ENCODE data around the gene RASGRF1.

The RASGRF1 gene

DNA sequence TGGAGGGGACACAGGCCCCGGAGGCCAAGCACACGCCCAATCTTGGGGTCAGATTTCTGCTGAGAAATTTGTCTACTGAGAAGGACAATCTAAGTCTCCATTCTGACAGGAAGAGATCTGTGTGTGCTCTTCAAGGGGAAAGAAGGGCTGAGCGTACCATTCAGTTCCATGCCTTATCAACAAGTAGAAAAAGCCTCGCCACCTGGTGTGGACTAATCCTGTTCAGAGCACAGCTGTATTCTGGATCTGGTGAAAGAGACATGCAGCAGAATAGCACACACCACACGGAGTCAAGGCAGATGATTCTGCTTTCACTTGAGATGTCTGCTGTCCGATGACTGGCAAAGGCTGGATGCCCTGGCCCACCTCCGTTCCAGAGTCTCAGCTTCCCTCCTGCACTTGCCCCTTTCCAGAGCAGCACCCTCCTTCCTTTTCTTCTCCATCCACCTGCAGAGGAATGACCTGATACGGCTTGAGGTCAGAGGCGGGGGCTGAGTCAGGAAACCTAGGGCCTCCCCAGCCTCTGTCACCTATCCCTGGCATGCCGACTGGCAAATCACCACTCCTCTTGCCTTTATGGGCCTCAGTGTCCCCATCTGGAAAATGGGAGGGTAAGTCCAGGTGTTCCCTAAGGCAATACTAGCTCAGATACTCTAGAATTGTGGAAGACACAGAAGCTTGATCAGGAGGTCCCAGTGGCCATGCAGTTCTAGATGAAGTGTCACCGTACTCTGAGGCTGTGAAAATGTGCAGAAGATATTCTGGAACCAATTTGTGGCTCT, 108.9 kb downstream of the RASGRF1 start:
- no peak overlapping the region for H3K4me3 ChIP-seq (ENCODE audit: control insufficient read depth, low read depth, low read length)
- TF ChIP-seq, protein P1, sequence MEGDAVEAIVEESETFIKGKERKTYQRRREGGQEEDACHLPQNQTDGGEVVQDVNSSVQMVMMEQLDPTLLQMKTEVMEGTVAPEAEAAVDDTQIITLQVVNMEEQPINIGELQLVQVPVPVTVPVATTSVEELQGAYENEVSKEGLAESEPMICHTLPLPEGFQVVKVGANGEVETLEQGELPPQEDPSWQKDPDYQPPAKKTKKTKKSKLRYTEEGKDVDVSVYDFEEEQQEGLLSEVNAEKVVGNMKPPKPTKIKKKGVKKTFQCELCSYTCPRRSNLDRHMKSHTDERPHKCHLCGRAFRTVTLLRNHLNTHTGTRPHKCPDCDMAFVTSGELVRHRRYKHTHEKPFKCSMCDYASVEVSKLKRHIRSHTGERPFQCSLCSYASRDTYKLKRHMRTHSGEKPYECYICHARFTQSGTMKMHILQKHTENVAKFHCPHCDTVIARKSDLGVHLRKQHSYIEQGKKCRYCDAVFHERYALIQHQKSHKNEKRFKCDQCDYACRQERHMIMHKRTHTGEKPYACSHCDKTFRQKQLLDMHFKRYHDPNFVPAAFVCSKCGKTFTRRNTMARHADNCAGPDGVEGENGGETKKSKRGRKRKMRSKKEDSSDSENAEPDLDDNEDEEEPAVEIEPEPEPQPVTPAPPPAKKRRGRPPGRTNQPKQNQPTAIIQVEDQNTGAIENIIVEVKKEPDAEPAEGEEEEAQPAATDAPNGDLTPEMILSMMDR (conservative IDR thresholded peaks at IDR 0.05; ENCODE audit: control insufficient read depth, insufficient read depth, low read depth, low read length) = no peak
- no peak for DNase-seq (ENCODE audit: low read depth)

DNA sequence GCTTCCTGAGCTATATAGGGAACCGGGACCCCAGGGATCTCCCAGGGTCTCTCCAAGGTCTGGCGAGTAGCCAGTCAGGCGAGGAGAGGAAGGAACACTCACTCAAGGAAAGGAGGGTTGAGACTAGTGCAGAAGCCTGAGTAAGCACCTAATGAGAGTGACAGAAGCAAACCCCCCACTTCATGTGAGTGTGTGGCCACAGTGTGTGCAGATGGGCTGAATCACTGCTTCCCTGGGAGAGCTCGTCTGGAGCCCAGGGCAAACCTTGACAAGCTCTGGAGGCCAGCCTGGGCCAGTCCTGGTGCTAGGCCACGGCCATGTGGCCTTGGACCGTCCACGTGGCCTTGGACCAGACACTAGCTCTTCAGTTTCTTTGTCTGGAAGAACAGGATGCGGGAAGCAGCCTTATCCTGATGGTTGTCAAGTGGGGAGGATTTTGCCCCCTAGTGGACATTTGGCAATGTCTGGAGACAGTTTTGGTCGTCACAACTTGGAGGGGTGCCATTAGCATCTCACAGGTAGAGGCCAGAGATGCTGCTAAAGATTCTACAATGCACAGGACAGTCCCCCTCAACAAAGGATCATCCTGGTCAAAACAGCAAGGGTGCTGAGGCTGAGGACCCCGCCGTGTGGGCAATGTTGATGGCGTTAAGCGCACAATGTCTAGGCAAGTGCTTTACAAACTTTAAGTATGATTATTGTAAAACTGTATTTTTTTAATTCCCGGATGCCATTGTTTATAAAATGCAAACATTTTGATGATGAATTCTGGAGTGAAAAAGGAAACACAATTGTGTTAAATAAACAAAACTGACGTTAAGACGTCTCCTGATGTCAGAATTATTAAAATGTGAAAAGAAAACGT, 110.9 kb downstream of the RASGRF1 start:
- H3K4me3 ChIP-seq (ENCODE audit: control insufficient read depth, low read depth, low read length) = no peak overlapping the region
- TF ChIP-seq, protein P1 (conservative IDR thresholded peaks at IDR 0.05; ENCODE audit: control insufficient read depth, insufficient read depth, low read depth, low read length) = peak; percentile 79
- peak; percentile 88 for DNase-seq (ENCODE audit: low read depth)

DNA sequence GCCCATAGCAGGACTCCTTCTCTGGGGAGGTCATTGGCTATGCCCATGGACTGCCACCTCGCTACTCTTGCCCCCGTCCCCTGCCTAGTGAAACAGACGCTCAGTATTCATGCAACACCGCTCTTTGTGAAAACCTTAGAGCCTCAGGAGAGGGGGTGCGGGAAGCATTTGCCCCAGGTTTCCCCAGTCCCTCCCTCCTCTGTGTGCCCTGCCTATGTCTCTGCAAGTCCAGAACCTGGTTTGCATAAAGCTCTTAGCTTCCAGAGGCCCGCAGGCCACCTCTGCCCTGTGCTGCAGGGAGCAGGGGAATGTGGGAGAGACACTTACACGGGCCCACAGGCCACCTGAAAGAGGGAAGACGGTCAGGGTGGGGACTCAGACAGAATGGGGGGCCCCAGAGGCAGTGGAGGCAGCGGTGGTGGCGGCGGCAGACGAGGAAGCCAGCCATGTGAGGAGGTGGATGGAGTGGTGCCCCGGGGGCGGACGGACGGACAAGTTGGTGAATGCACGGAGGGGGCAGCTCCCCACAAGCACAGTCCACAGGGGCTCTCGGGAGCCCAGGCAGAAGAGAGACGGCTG, 111.9 kb downstream of the RASGRF1 start:
- no peak overlapping the region for H3K4me3 ChIP-seq (ENCODE audit: control insufficient read depth, low read depth, low read length)
- no peak for DNase-seq (ENCODE audit: low read depth)
- TF ChIP-seq, protein P1 (conservative IDR thresholded peaks at IDR 0.05; ENCODE audit: control insufficient read depth, insufficient read depth, low read depth, low read length) = no peak

DNA sequence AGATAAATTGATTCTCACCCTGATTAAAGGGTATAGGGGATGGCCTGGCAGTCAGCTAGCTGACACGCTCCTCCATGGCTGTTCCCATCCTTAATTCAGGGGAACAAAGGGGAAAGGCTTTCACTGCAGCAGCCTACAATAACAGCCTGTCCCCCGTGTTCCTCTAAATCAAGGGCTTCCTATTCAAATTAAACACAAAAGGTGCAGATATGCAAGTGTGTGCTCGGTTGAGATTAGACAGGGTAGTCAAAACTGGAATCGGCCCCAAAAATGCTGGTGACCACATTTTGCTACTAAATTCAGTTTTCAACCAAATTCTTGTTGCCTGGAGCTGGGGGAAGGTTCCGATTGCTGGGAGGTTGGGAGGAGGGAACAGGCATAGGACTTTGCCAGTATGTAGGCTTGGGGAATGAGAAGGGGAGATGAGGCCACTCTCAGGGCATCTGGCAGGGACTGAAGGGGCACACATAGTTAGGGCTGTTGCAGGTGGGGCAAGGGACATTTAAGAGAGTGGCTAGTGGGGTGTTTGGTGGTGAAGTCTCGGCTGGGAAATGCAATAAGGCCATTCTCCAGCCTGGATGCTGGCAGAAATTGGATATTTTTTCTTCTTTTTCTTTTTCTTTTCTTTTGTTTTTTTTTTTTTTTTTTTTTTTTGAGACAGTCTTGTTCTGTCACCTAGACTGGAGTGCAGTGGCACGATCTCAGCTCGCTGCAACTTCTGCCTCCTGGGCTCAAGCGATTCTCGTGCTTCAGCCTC, 112.8 kb downstream of the RASGRF1 start:
- no peak for DNase-seq (ENCODE audit: low read depth)
- H3K4me3 ChIP-seq (ENCODE audit: control insufficient read depth, low read depth, low read length) = no peak overlapping the region
- TF ChIP-seq, protein P1 (conservative IDR thresholded peaks at IDR 0.05; ENCODE audit: control insufficient read depth, insufficient read depth, low read depth, low read length) = no peak

DNA sequence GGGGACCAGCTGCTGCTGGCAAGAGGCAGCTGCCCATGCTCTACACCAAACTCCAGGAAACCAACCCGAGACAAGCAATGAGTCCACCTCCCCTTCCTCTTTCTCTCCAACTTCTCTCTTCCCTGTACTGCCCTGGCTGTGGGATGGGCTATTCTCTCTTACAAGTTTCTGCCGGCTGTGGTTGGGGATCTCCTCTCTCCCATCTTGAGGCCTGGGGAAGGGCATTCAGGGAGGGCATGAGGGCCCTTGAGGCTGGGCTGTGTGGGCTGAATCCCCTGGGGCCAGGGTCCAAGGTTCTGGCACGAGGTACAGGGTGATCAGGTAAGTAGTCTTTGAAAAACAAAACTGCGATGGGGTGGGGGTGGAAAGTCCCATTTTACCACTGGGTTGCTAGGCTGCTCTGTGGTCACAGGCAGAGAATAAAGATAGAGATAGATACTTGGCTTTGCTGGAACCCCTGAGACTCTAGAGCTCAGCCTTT, 113.4 kb downstream of the RASGRF1 start:
- TF ChIP-seq, protein P1 (conservative IDR thresholded peaks at IDR 0.05; ENCODE audit: control insufficient read depth, insufficient read depth, low read depth, low read length) = no peak
- no peak for DNase-seq (ENCODE audit: low read depth)
- H3K4me3 ChIP-seq (ENCODE audit: control insufficient read depth, low read depth, low read length) = no peak overlapping the region

DNA sequence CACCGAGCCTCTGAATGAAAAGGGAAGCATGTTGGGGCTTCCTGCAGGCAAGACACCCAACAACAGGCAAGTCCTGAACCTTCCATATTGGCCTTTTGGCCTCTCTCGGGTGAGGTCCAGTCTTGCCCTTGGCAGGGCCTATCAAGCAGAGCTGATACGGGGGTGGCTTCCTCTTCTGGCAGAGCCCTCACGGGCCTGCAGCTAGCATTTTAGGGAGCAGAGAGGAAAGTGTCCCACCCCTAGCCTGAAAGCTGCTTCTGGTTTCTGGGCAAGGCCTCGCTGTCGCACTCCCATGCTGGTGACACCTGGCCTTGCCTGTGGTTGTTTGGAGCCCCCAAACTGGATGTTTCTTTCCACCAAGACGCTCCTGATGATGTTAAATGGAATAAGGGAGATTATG, 113.9 kb downstream of the RASGRF1 start:
- H3K4me3 ChIP-seq (ENCODE audit: control insufficient read depth, low read depth, low read length) = no peak overlapping the region
- TF ChIP-seq, protein P1 (conservative IDR thresholded peaks at IDR 0.05; ENCODE audit: control insufficient read depth, insufficient read depth, low read depth, low read length) = no peak
- DNase-seq (ENCODE audit: low read depth) = no peak

Data from fibroblast of mammary gland (primary cell).